NCI-H128 (cell line): Measurements from ENCODE around the gene ALPG.
"Not testable (repeated sequence)": the region's sequence is repeated elsewhere in the genome, so short reads cannot be mapped to it uniquely, and the experiment has no call there.

ENCODE experiments used
- DNase-seq: peaks from one replicate; lab custom pipeline; 2025; ENCODE audit not compliant: unreplicated experiment; lab: John Stamatoyannopoulos, UW

The ALPG gene

GRCh38 chr2:232438951-232439757 lies 32.5 kb downstream of the ALPG start:
- DNase-seq = no peak

DNA sequence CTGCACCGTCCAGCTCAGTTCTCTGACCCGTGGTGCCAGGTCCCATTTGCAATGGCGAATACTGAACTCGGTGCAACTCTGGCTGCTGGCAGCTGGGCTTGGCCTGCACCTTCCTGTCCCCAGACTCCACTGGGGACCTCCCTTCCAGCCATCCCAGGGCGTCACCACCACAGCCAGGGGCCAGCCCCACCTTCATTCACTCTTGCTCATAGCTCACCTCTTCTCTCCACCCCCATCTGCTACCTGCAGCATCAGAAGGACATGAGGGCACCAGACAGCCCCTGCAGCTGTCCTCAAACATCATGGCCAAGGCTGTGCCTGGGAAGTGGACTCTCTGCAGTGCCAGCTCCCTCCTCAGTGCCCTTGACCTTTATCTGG lies 33.1 kb downstream of the ALPG start:
- DNase-seq = no peak

- DNase-seq = peak; percentile 28
These were observed 33.8 kb downstream of the ALPG start for GRCh38 chr2:232440220-232441018.

DNA sequence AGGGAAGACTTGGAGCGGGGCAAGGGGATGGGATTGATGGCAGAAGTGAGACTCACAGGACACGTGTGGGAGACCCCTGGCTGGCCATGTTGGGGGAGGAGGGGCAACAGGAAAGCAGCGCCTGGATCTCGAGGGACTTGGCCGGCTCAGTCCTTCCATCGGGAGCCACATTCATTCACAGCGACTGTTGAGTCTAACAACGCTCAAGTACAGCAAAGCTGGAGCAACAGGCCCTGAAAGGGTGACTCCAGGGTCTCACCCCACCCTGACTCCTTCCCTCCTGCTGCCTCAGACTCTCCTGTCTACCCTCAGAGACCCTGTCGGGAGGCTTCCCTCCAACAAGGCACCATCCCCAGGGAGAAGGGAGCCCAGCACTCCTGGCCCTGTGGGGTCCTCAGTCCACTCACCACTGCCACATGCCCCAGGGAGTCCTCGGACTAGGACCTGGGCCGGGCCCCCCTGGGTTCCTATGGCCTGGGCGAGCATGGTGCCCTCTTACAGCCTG lies 34.6 kb downstream of the ALPG start:
- DNase-seq = no peak

DNA sequence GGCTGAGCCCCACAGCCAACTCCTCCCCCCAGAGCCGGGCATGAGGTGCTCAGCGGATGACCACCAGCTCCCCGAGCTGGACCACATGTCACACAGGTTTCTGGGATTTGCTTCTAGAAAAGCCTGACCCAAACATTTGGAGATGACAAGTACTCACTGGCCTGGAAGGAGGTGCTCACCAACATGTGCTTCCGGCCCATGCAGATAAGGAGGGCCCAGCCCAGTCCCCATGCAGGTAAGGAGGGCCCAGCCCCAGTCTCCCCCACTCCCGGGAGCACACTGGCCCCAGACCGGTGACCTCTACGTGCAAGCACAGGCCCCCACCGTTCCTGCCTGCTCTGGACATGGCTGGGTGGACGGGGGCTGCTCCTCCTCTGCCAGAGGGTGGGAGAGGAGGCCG lies 35.3 kb downstream of the ALPG start:
- DNase-seq = not testable (repeated sequence)

DNA sequence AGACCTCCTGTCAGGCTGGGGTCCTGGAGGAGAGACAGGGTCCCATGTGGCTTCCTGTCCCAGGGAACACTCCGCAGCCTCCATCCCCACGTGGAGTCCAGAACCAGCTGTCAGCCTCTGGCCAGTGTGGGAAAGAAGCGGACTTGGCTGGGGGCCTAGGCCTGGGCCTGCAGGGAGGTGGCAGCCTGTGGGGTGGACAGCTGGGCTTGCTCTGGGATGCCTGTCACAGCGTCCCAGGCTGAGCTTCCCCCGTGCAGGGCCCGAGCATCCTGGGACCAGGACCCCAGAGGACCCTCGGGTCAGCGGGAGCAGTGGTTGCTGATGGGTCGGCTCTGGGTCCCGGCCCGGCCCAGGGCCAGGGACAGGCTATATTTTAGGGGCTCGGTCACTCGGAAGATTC lies 35.8 kb downstream of the ALPG start:
- not testable (repeated sequence) for DNase-seq

GRCh38 chr2:232443047-232443446 lies 36.4 kb downstream of the ALPG start:
- DNase-seq = not testable (repeated sequence)

DNA sequence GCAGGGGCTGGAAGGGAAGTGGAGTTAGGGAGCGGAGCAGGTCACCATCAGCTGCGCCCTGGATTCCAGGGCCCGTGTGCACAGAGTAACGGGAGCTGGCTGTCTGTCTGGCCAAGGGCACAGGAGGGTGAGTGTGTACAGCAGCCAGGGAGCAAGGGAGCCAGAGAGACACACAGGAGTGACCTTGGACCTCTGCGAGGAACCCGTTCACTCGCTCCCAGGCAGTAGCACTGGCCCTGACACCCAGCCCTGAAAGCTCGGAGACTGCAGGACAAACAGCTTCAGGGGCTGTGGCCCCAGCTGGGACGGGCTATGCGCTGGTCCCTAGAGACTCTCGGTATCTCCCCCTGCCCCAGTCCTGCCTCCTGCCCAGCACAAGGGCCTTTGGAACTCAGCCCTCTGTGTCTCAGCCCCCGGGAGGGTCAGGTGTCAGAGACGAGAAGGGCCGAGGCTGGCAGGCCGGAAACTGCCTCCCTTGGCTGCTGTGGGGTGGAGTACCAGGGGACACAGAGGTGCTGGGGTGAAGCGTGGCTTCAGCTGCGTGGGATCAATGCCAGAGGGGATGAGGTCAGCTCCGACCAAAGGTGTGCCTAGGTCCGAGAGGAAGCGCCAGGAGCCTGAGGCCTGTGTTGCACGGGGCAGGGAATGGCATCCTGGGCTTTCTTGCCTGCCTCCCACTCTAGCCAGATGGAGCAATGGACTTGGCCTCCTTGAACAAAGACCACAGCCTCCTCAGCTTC lies 37.2 kb downstream of the ALPG start:
- DNase-seq = not testable (repeated sequence)

- DNase-seq = no peak
These were observed 37.9 kb downstream of the ALPG start for GRCh38 chr2:232444409-232445148.

DNA sequence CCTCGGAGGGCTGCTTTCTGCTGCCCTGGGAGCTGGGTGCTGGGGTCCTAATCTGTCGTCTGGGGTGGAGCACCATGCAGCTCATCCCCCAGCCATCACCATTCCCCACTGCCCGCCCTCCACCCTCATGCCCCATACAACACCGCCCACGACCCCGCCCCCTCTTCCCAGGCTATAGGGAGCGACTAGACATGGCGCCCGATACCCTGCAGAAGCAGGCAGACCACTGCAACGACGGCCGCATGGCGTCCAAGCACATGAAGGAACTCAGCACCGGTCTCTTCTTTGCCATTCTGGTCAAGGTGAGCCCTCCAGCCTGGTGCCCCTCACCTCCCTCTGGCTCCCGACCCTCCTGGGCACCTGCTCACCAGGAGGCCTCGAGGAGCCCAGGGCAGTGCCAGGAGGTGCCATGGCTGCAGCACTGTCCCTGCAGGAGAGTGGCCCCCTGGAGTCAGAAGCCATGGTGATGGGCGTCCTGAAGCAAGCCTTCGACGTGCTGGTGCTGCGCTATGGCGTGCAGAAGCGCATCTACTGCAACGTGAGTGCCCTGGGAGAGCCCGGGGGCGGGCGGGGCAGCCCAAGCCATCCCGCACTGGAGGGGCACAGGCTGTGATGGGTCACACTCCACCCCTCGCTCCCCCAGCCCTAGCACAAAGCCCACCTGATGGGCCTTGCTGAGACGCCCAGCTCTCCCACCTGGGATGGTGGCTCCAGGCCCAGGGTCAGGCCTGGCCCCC lies 38.7 kb downstream of the ALPG start:
- not testable (repeated sequence) for DNase-seq

DNA sequence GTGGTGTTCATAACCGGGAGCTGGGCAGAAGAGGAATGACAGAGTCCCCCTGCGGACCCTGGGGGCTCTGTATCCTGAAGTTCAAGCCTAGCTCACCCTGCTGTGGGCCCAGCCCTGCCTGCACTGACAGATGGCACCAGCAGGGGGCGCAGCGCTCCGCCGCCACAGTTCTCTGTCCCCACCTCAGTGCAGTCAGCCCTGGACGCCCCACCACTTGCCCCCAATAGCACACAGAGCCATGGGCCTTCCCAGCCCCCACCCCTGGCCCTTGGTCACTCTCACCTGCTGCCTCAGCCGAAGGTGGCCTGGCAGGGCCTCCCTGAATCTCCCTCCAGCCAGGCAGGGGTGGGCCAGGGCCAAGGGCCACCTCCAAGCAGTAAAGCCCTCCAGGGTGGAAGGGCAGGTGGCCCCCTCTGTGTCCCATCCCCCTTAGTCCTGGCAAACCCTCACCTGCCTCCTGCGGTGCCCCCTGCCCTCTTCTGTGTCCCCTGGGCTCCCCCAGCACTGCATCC lies 39.7 kb downstream of the ALPG start:
- not testable (repeated sequence) for DNase-seq

DNA sequence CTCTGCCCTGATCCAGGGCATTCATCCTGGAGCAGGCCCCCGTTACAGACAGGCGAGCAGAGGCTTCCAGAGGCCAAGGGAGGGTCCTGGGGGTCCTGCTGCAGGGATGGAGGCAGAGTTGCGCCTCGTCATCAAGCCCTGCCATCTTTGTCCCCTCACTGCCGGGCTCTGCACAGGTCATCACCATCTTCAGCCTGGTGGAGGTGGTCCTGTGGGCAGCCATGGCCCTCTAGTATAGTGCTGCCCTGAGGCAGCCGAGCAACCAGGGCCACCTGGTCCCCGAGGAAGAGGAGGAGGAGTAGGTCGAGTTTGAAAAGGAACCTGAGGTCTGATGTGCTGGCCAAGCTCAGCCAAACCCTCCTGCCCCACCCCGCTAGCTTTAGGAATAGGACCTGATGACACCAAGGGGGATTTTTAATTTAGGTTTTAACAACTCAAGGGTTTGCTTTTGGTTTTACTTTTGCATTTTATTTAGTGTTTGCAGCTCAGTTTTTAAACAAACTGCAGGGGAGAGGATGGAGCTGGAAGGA lies 40.5 kb downstream of the ALPG start:
- no peak for DNase-seq

- DNase-seq = no peak
These were observed 41.1 kb downstream of the ALPG start for GRCh38 chr2:232447638-232448303.

- no peak for DNase-seq
These were observed 41.7 kb downstream of the ALPG start for GRCh38 chr2:232448304-232448690.

DNA sequence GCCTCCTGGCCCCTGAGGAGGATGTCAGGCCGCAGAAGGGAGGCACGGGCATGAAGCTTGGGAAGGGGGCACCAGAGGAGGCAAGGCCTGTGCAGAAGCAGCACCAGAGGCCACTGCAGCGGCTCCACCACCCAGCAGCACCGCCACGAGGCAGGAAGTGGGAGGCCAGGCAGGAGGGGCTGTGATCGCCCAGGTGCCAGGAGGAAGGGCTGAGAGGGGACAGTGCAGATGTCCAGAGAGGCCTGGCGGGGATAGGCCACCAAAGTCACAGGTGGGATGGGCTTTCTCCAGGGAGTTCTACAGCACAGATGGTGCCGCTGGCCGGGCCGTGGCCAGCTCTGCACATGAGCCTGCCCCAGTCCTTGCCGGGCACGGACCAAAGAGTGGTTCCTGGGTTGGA lies 43.3 kb downstream of the ALPG start:
- no peak for DNase-seq

GRCh38 chr2:232451645-232452044 lies 45.0 kb downstream of the ALPG start:
- DNase-seq = not testable (repeated sequence)

GRCh38 chr2:232454630-232455029 lies 48.0 kb downstream of the ALPG start:
- no peak for DNase-seq

DNA sequence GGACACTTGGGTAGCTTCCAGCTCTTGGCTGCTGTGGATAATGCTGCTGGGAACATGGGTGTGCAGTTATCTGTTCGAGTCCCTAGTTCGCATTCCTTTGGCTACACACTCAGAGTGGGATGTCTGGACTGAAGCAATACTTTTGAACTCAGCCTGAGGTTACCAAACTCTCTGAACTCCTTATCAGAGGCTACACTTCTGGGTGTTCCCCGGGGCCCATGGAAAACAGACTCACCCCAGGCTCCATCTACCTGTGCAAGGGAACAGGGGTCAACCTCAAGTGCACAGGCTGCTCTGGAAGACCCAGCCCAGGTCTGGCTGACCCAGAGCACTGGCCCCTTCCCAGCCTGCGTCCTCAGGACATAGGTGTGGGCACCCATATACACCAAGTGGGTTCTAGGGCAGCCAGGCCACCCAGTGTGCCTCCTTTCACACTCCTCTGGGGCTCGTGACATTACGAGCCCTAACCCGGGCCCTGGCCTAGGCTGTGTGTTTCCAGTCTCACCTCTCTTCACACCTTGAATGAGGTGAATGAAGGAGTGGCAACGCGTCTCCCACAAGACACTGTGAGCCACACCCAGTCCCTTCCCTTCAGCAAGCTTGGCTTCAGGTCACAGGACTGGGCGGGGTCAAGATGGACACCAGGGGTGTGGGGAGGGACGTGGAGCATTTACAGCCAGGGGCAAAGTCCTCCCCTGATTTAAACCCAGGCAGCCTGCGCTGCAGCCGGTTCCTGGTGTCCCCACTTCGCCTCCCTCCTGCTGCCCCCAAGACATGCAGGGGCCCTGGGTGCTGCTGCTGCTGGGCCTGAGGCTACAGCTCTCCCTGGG lies 49.0 kb downstream of the ALPG start, which contains the start of gene ALPI:
ALPI (plus strand) TSS at position 728 of the 830 bp plus-strand sequence; CDS start at position 775, 47 bp downstream.
- no peak for DNase-seq
